Gastroesophageal sphincter (tissue), 4 donors: ENCODE measurements around the gene ANKRD45. TPM values are rescaled to one million over a fixed set of nuclear protein-coding genes. Genes with fewer than 3 reads are reported as not detected.

Source experiments
- ATAC-seq: fragments of 150-250 bp; one replicate; pipeline ENCODE4 v1.9.1; 2016; ENCODE audit warnings: mild to moderate bottlenecking, moderate library complexity
- H3K27ac ChIP-seq, 4 donors: fragments of 200-600 bp; sonication (generic) in 3 of 4; 1 replicate in 3 of 4; 2 replicates in 1 of 4; pipeline ENCODE4 v1.5.1; 2016 to 2019
- H3K27me3 ChIP-seq: fragments of 200-600 bp; sonication (generic); one replicate; pipeline ENCODE4 v1.5.1; 2019
- H3K36me3 ChIP-seq, 2 donors: fragments of 200-600 bp; sonication (generic); one replicate each; pipeline ENCODE4 v1.5.1; 2019; ENCODE audit warnings: control low read depth in 1 of 2
- H3K4me1 ChIP-seq, 3 donors: fragments of 200-600 bp; sonication (generic); 1 replicate in 2 of 3; 2 replicates in 1 of 3; pipeline ENCODE4 v1.5.1; 2016 to 2019; ENCODE audit warnings: control low read depth in 2 of 3
- H3K4me3 ChIP-seq, 2 donors: fragments of 200-600 bp; sonication (generic); one replicate each; pipeline ENCODE4 v1.5.1; 2019; ENCODE audit warnings: mild to moderate bottlenecking in 1 of 2, moderate library complexity in 1 of 2
- H3K9me3 ChIP-seq, 3 donors: fragments of 200-600 bp; sonication (generic); one replicate each; pipeline ENCODE4 v1.5.1; 2017 to 2019; ENCODE audit warnings: control low read depth in 2 of 3
- EP300 ChIP-seq: sonication (generic); formaldehyde crosslinking; IDR thresholded peaks from one replicate; pipeline ENCODE4 v1.6.1; 2017; ENCODE audit warnings: antibody characterized with exemption, mild to moderate bottlenecking
- POLR2A ChIP-seq, 2 donors: fragments of 450-650 bp; IDR thresholded peaks; one replicate each; pipeline ENCODE4 v1.6.1; 2017; ENCODE audit warnings: antibody characterized with exemption in 2 of 2, mild to moderate bottlenecking in 2 of 2, moderate library complexity in 1 of 2
- POLR2AphosphoS5 ChIP-seq: sonication (generic); formaldehyde crosslinking; IDR thresholded peaks from one replicate; pipeline ENCODE4 v1.6.1; 2017; ENCODE audit warnings: antibody characterized with exemption
- WGBS, 2 donors: methylation state at CpG; one replicate each; pipeline ENCODE4 v1.1.5; 2018; ENCODE audit warnings: low coverage in 1 of 2; 5-methylcytosine and 5-hydroxymethylcytosine counted together
- total RNA-seq, 4 donors: library from RNA; depleted of rRNA; stranded (reverse); fragments of >200 nt; gene quantifications; one replicate each; pipeline ENCODE4 v1.1.0, GENCODE V29; 2016
- TF ChIP-seq, protein P1 (sequence below), 4 experiments: fragments of 200-600 bp in 2 of 4; fragments of 450-650 bp in 2 of 4; sonication (generic) in 1 of 4; IDR thresholded peaks; one replicate each; pipeline ENCODE4 v1.5.1; 2017 to 2019; ENCODE audit warnings: antibody characterized with exemption in 4 of 4, mild to moderate bottlenecking in 2 of 4, moderate library complexity in 2 of 4

ANKRD45 gene
- total RNA-seq, 4 donors from 2014 or later, result 0.81 to 4.7 (median 1.0) TPM; not detected in 1

DNA sequence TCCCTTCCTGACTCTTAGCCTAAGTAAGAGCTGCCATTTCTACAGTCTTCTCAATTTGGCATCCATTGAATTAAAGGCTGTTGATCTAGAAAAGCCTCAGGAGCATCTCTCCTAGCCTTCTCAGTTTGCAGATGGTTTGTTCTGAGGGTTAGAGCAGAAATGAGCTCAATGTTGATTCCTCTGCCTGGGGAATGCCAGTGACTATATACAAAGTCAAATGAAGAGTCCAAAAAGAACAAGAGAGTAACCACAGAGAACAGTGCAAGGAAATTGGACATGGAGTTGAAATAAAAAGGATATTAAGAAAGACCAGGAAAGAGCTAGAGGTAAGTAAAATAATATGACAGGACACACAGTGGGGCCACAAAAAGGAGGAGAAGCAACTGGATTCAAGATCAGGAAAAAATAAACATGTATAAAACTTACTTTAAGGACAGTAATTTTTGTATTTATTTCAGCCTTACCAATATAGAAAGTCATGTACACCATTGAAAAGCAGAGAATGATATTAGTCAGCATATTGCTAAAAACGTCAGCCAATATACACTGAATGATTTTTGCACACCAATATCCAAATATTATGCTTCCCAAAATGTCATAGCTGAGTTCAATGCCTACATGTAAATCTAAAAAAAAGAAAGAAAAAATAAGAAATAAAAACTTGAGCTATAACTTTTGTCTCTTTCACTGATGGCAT is 88.1 kb downstream of the ANKRD45 start:
- ATAC-seq, result no peak
- no peaks in the 10 kb centered on the region for H3K4me1 ChIP-seq
- 21 to 64% methylated on average over 1 of the region's 1 CpG for WGBS, 2 donors
- no peaks in the 10 kb centered on the region for H3K9me3 ChIP-seq
- TF ChIP-seq, protein P1, sequence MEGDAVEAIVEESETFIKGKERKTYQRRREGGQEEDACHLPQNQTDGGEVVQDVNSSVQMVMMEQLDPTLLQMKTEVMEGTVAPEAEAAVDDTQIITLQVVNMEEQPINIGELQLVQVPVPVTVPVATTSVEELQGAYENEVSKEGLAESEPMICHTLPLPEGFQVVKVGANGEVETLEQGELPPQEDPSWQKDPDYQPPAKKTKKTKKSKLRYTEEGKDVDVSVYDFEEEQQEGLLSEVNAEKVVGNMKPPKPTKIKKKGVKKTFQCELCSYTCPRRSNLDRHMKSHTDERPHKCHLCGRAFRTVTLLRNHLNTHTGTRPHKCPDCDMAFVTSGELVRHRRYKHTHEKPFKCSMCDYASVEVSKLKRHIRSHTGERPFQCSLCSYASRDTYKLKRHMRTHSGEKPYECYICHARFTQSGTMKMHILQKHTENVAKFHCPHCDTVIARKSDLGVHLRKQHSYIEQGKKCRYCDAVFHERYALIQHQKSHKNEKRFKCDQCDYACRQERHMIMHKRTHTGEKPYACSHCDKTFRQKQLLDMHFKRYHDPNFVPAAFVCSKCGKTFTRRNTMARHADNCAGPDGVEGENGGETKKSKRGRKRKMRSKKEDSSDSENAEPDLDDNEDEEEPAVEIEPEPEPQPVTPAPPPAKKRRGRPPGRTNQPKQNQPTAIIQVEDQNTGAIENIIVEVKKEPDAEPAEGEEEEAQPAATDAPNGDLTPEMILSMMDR (IDR thresholded peaks at IDR 0.05), result no peak
- TF ChIP-seq POLR2A (IDR thresholded peaks at IDR 0.05), result no peak
- no peak for TF ChIP-seq EP300
- TF ChIP-seq POLR2AphosphoS5, result no peak
- no peak overlapping the region for H3K4me3 ChIP-seq
- no peak overlapping the region for H3K27ac ChIP-seq
- no peaks in the 10 kb centered on the region for H3K27me3 ChIP-seq
- no peaks in the 10 kb centered on the region for H3K36me3 ChIP-seq

- Histone ChIP-seq H3K4me3 (no peak overlapping the region), H3K27me3 (no peaks in the 10 kb centered on the region), H3K36me3 (no peaks in the 10 kb centered on the region), H3K9me3 (no peaks in the 10 kb centered on the region), H3K27ac (no peak overlapping the region), H3K4me1 (no peaks in the 10 kb centered on the region)
- no peak for ATAC-seq
- TF ChIP-seq POLR2AphosphoS5 (no peak), POLR2A (IDR thresholded peaks at IDR 0.05) (no peak), EP300 (no peak)
- TF ChIP-seq, protein P1 (IDR thresholded peaks at IDR 0.05), result no peak
- WGBS, 2 donors, result 80 to 82% methylated on average over 2 of the region's 3 CpGs
Observed at GRCh38 chr1:173580658-173581057, 89.0 kb downstream of the ANKRD45 start.

DNA sequence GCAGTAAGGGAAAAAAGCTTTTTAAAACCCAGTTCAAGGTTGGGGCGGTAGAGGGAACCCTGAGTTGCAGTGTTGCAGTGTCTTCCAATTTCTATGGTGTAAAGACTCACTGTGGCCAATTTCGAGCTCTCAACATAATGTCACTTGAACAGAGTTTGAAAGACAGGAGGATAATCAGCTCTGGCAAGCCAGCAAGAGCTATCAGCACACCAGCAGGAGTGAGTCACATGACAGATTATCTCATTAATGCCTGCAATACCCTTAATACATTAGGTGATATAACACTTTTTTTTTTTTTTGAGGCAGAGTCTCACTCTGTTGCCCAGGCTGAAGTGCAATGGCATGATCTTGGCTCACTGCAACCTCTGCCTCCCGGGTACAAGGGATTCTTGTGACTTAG is 89.6 kb downstream of the ANKRD45 start:
- Histone ChIP-seq H3K4me1 (no peaks in the 10 kb centered on the region), H3K9me3 (no peaks in the 10 kb centered on the region), H3K27ac (no peak overlapping the region), H3K4me3 (no peak overlapping the region), H3K27me3 (no peaks in the 10 kb centered on the region), H3K36me3 (no peaks in the 10 kb centered on the region)
- 73 to 83% methylated on average over 2 to 3 of the region's 3 CpGs for WGBS, 2 donors
- ATAC-seq, result no peak
- TF ChIP-seq POLR2AphosphoS5, result no peak
- TF ChIP-seq POLR2A (IDR thresholded peaks at IDR 0.05), result no peak
- TF ChIP-seq, protein P1 (IDR thresholded peaks at IDR 0.05), result no peak
- TF ChIP-seq EP300, result no peak

- no peaks in the 10 kb centered on the region for H3K4me1 ChIP-seq
- H3K27ac ChIP-seq, result no peak overlapping the region
- H3K36me3 ChIP-seq, result no peaks in the 10 kb centered on the region
- ATAC-seq, result no peak
- H3K9me3 ChIP-seq, result no peaks in the 10 kb centered on the region
- no peaks in the 10 kb centered on the region for H3K27me3 ChIP-seq
- 90 to 93% methylated on average over 3 to 4 of the region's 4 CpGs for WGBS, 2 donors
- TF ChIP-seq, protein P1 (IDR thresholded peaks at IDR 0.05), result no peak
- no peak overlapping the region for H3K4me3 ChIP-seq
Observed at GRCh38 chr1:173573596-173573995, 96.1 kb downstream of the ANKRD45 start.

- TF ChIP-seq POLR2A (IDR thresholded peaks at IDR 0.05), result no peak
- no peak for TF ChIP-seq POLR2AphosphoS5
- TF ChIP-seq EP300, result no peak
- TF ChIP-seq, protein P1 (IDR thresholded peaks at IDR 0.05), result no peak
- no peaks in the 10 kb centered on the region for H3K4me1 ChIP-seq
- no peaks in the 10 kb centered on the region for H3K27me3 ChIP-seq
- no peak for ATAC-seq
- no peak overlapping the region for H3K4me3 ChIP-seq
- H3K27ac ChIP-seq, result no peak overlapping the region
- WGBS, 2 donors, result 85 to 100% methylated on average over 2 to 3 of the region's 3 CpGs
- H3K36me3 ChIP-seq, result no peaks in the 10 kb centered on the region
- no peaks in the 10 kb centered on the region for H3K9me3 ChIP-seq
Observed at GRCh38 chr1:173572201-173572873, 97.3 kb downstream of the ANKRD45 start.
